Measurements from ENCODE around the gene MTSS2. TPM values are rescaled to one million over a fixed set of nuclear protein-coding genes. Genes with fewer than 3 reads are reported as not detected.

The MTSS2 gene
- total RNA-seq, 1 donor from 2014 or later, result 60.8 TPM

- no peak for DNase-seq
- H3K9me3 ChIP-seq, result no peaks in the 10 kb centered on the region
- H3K27ac ChIP-seq, result peak overlapping the region; percentile 83
- peaks cover 47% of the 10 kb centered on the region for H3K4me1 ChIP-seq
- H3K27me3 ChIP-seq (ENCODE audit: low read depth), result no peaks in the 10 kb centered on the region
- intact Hi-C loops (cut with DNase I), result no loop called here
- no peak for TF ChIP-seq CTCF (IDR thresholded peaks at IDR 0.05)
- no peak overlapping the region for H3K4me3 ChIP-seq
- ATAC-seq, result no peak
- H3K36me3 ChIP-seq, result peaks cover 23% of the 10 kb centered on the region
Observed at GRCh38 chr16:70724146-70725023, 38.5 kb upstream of the MTSS2 start.

- Histone ChIP-seq H3K27ac (peak overlapping the region; percentile 83), H3K9me3 (no peaks in the 10 kb centered on the region), H3K4me1 (peaks cover 47% of the 10 kb centered on the region), H3K36me3 (peaks cover 23% of the 10 kb centered on the region), H3K4me3 (no peak overlapping the region), H3K27me3 (ENCODE audit: low read depth) (no peaks in the 10 kb centered on the region)
- DNase-seq (no peak), ATAC-seq (no peak)
- intact Hi-C loops (cut with DNase I), result no loop called here
- no peak for TF ChIP-seq CTCF (IDR thresholded peaks at IDR 0.05)
Observed at GRCh38 chr16:70723740-70724145, 37.9 kb upstream of the MTSS2 start.

- no peak for TF ChIP-seq CTCF (IDR thresholded peaks at IDR 0.05)
- no peak overlapping the region for H3K4me3 ChIP-seq
Observed at GRCh38 chr16:70721202-70721963, 35.5 kb upstream of the MTSS2 start.

GRCh38 chr16:70720425-70721201 is 34.8 kb upstream of the MTSS2 start:
- intact Hi-C loops (cut with DNase I), result no loop called here
- no peaks in the 10 kb centered on the region for H3K27me3 ChIP-seq (ENCODE audit: low read depth)
- ATAC-seq (peak in 1 of 2 donors; percentile 34), DNase-seq (no peak)
- peaks cover 13% of the 10 kb centered on the region for H3K36me3 ChIP-seq
- no peak for TF ChIP-seq CTCF (IDR thresholded peaks at IDR 0.05)
- H3K4me3 ChIP-seq, result no peak overlapping the region
- H3K4me1 ChIP-seq, result peaks cover 37% of the 10 kb centered on the region
- H3K27ac ChIP-seq, result no peak overlapping the region
- no peaks in the 10 kb centered on the region for H3K9me3 ChIP-seq

More at GRCh38 chr16:70721202-70721963, 35.5 kb upstream of the MTSS2 start:
- DNase-seq (no peak), ATAC-seq (no peak)
- peaks cover 37% of the 10 kb centered on the region for H3K4me1 ChIP-seq
- no peaks in the 10 kb centered on the region for H3K27me3 ChIP-seq (ENCODE audit: low read depth)
- no peaks in the 10 kb centered on the region for H3K9me3 ChIP-seq
- H3K36me3 ChIP-seq, result peaks cover 13% of the 10 kb centered on the region
- H3K27ac ChIP-seq, result no peak overlapping the region
- intact Hi-C loops (cut with DNase I), result no loop called here

GRCh38 chr16:70717065-70717464 is 31.2 kb upstream of the MTSS2 start:
- H3K4me1 ChIP-seq, result peaks cover 29% of the 10 kb centered on the region

More at GRCh38 chr16:70717065-70717464, 31.2 kb upstream of the MTSS2 start:
- TF ChIP-seq CTCF (IDR thresholded peaks at IDR 0.05), result no peak
- intact Hi-C loops (cut with DNase I), result no loop called here
- Histone ChIP-seq H3K4me3 (no peak overlapping the region), H3K27me3 (ENCODE audit: low read depth) (no peaks in the 10 kb centered on the region), H3K36me3 (peaks cover 12% of the 10 kb centered on the region), H3K27ac (no peak overlapping the region), H3K9me3 (no peaks in the 10 kb centered on the region)
- ATAC-seq, result no peak
- no peak for DNase-seq
